ENCODE measurements around the gene CELSR1. TPM values are rescaled to one million over a fixed set of nuclear protein-coding genes. Genes with fewer than 3 reads are reported as not detected.
A peak's percentile ranks its signal among the peaks of the same experiment; 100 is the strongest.

Gene CELSR1
- total and polyA plus RNA-seq, 8 donors = 0.75 to 3.2 (median 1.2) TPM

DNA sequence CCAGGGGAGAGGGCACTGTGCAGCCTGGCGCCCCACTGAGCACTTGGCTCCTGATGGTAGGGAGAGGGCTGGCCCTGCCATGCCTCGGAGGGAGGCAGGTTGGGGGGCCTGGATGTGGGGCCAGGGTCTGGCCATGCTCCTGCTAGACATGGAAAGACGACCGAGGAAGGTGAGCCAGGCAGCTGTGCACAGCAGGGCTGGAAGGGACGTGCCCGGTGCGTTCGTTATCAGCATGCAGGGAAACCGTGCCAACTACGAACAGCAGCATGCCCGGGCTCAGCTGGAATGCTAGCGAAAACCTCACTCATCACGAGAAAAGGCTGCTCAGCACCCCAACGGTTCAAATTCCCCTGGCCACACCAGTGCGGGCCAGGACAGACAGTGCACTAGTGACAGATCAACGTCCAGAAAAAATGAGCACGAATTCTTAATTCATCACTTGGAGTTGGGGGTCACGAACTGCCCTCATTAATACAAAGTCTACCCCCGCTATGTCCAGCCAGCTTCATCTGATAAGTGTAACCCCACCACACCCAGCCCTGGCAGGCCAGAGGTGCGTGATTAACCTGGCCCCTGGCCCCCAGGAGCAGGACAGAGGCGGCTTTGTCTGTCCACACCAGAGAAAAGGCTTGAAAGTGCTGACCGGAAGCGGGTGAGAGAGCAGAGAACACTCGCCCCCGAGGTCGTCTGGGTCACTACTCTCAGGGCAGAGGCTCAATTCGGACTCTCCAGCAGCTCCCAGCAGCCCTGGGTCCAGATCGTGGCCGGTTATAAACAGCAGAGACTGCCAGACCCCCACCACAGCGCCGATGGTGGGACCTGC lies 84.2 kb downstream of the CELSR1 start:
- 26 to 41% methylated on average over 31 of the region's 31 CpGs for WGBS, 2 donors
- Histone ChIP-seq H3K36me3 (no peaks in the 10 kb centered on the region), H3K4me3 (no peak overlapping the region), H3K27ac (no peak overlapping the region), H3K9me3 (no peaks in the 10 kb centered on the region), H3K4me1 (no peaks in the 10 kb centered on the region), H3K27me3 (no peaks in the 10 kb centered on the region)
- TF ChIP-seq, protein P1, sequence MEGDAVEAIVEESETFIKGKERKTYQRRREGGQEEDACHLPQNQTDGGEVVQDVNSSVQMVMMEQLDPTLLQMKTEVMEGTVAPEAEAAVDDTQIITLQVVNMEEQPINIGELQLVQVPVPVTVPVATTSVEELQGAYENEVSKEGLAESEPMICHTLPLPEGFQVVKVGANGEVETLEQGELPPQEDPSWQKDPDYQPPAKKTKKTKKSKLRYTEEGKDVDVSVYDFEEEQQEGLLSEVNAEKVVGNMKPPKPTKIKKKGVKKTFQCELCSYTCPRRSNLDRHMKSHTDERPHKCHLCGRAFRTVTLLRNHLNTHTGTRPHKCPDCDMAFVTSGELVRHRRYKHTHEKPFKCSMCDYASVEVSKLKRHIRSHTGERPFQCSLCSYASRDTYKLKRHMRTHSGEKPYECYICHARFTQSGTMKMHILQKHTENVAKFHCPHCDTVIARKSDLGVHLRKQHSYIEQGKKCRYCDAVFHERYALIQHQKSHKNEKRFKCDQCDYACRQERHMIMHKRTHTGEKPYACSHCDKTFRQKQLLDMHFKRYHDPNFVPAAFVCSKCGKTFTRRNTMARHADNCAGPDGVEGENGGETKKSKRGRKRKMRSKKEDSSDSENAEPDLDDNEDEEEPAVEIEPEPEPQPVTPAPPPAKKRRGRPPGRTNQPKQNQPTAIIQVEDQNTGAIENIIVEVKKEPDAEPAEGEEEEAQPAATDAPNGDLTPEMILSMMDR (IDR thresholded peaks at IDR 0.05) = no peak
- no peak for FAIRE-seq
- intact Hi-C loops (cut with DNase I) = no loop called here
- ATAC-seq = peak; percentile 43 to 68 (median 59)
- DNase-seq = peak in 4 of 6 donors; percentile 11 to 72 (median 34)

DNA sequence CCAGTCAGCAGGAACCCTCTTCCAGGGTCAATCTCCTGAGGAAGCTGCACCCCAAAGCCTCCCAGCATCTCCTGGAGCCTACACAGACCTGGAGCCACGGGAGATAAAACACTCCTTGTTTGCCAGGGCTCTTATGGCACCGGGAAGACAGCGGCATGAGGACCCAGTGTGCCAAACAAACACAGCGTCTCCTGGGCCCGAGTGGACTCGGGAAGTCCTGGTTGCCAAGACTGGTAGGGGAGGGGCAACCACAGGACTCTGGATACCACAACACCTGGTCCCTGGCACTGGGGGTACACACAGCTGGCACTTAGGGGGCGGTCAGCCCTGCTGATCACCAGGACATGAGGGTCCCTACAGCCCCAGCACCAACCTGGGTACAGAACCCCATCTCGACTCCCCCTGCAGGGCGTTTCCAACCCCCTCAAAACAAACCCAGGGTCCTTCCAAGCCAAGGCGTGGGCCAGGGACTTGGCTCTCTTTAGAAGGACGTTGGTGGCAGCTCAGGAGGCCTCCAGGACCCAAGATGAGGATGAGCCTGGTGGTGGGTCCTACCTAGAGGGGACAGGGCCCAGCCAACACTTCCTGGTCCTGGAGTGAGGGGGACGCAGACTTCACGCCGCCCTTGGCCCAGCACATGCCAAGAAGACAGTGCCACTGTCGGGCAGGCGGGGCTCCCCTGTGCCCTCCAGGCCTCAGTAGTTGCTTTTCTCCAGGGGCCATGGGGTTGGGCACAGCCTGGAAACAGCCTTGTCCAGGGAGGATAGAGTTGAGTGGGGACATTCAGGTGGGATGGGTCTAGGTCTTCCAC lies 85.0 kb downstream of the CELSR1 start:
- H3K9me3 ChIP-seq = no peaks in the 10 kb centered on the region
- H3K4me3 ChIP-seq = no peak overlapping the region
- intact Hi-C loops (cut with DNase I) = no loop called here
- no peak overlapping the region for H3K27ac ChIP-seq
- H3K36me3 ChIP-seq = no peaks in the 10 kb centered on the region
- DNase-seq = peak in 1 of 6 donors; percentile 31
- no peaks in the 10 kb centered on the region for H3K27me3 ChIP-seq
- no peak for FAIRE-seq
- 81 to 90% methylated on average over 16 of the region's 16 CpGs for WGBS, 2 donors
- TF ChIP-seq, protein P1 (IDR thresholded peaks at IDR 0.05) = no peak
- H3K4me1 ChIP-seq = no peaks in the 10 kb centered on the region
- ATAC-seq = no peak

DNA sequence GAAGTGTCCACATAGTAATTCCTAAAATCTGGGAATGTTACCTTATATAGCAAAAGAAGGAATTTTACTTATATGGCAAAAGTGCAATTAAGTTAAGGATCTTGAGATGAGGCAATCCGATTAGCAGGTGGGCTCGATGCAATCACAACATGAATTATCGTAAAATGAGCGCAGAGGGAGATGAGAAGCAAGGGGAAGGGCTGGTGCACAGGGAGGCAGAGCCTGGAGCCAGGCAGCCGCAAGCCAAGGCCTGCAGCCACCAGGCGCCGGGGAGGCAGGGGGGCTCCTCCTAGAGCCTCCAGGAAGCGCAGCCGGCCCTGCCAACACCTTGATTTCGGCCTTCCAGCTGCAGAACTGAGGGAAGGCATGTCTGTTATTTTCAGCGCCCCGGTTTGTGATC lies 85.7 kb downstream of the CELSR1 start:
- intact Hi-C loops (cut with DNase I) = no loop called here
- Histone ChIP-seq H3K27ac (no peak overlapping the region), H3K9me3 (no peaks in the 10 kb centered on the region), H3K36me3 (no peaks in the 10 kb centered on the region), H3K4me3 (no peak overlapping the region), H3K27me3 (no peaks in the 10 kb centered on the region), H3K4me1 (no peaks in the 10 kb centered on the region)
- 93 to 97% methylated on average over 12 of the region's 12 CpGs for WGBS, 2 donors
- TF ChIP-seq, protein P1 (IDR thresholded peaks at IDR 0.05) = no peak
- ATAC-seq (no peak), DNase-seq (no peak), FAIRE-seq (no peak)

DNA sequence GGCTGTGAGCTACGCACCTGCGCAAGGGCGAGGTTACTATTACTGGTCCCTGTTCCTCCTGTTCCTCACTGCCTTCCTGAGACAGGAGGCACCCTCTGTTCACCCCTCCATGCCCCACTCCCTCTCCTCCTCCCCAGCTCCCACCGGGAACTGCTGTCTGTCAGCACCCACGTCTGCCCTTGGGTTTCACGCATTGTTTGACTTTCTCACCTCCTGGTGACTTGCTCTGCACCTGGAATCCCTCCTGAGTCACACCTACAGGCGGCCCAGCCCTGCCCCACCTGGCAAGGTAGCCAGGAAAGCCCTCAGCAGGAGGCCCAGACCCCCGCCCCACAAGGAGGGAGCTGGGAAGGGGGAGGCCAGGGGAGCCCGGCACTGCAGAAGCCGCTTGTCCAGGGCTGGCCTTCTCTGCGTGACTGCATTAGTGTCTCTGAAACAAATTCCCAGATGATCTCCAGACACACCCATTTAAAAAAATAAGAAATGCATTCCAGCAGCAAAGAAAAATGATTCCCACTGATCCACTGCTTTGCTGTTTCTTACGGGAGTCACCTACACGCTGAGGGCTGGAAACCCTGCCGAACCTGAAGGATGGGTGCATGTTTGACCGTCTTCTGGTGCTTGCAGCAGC lies 86.4 kb downstream of the CELSR1 start:
- no peak overlapping the region for H3K27ac ChIP-seq
- no peaks in the 10 kb centered on the region for H3K9me3 ChIP-seq
- intact Hi-C loops (cut with DNase I) = no loop called here
- H3K4me1 ChIP-seq = no peaks in the 10 kb centered on the region
- TF ChIP-seq, protein P1 (IDR thresholded peaks at IDR 0.05) = no peak
- WGBS, 2 donors = 79% methylated on average over 15 of the region's 15 CpGs
- no peaks in the 10 kb centered on the region for H3K36me3 ChIP-seq
- DNase-seq = no peak
- H3K4me3 ChIP-seq = no peak overlapping the region
- FAIRE-seq = no peak
- no peaks in the 10 kb centered on the region for H3K27me3 ChIP-seq
- ATAC-seq = peak in 1 of 4 donors; percentile 19

Measured in pancreas (tissue), 10 donors.